Panc1 (cell line): Measurements from ENCODE around the gene JSRP1. TPM values are rescaled to one million over a fixed set of nuclear protein-coding genes. Genes with fewer than 3 reads are reported as not detected.

Source experiments
- ATAC-seq: fragments of 200-7000 bp; cut with Tn5 transposase; 2 replicates; pipeline ENCODE4 v1.9.1; 2020; ENCODE audit warnings: mild to moderate bottlenecking, moderate library complexity
- BruUV-seq: library from RNA; stranded (reverse); fragments of 400-500 nt; replicated peaks from 2 replicates; lab custom pipeline; 2021; lab: Mats Ljungman, UMichigan
- CTCF ChIA-PET: fragments of 300-600 bp; sonication (Branson Sonifier 250); formaldehyde crosslinking; loops from one replicate; lab custom pipeline; 2022; ENCODE audit warnings: antibody characterized with exemption; lab: Charles Lee
- POLR2A ChIA-PET: fragments of 300-600 bp; sonication (Branson Sonifier 250); formaldehyde crosslinking; loops from one replicate; lab custom pipeline; 2022; ENCODE audit warnings: antibody characterized with exemption; lab: Charles Lee
- DNase-seq: peaks from one replicate; pipeline ENCODE4 v3.0.0-alpha.2; 2010; ENCODE audit warnings: low read depth, low spot score
- H3K27ac ChIP-seq: 2 replicates; pipeline ENCODE4 v1.5.1; 2011; ENCODE audit warnings: mild to moderate bottlenecking, low read length, inconsistent platforms
- H3K27me3 ChIP-seq: fragments of 200-500 bp; sonication (Bioruptor generic); 2 replicates; pipeline ENCODE4 v1.6.0; 2014; ENCODE audit warnings: low read length, inconsistent platforms; ENCODE audit not compliant: control insufficient read depth, insufficient read depth
- H3K36me3 ChIP-seq: fragments of 200-500 bp; sonication (Bioruptor generic); 2 replicates; pipeline ENCODE4 v1.5.1; 2014; ENCODE audit warnings: inconsistent platforms, mild to moderate bottlenecking, low read length, moderate library complexity; ENCODE audit not compliant: control insufficient read depth, insufficient read depth
- H3K4me1 ChIP-seq: 2 replicates; pipeline ENCODE4 v1.5.1; 2011; ENCODE audit warnings: inconsistent platforms, mild to moderate bottlenecking, low read length, moderate library complexity; ENCODE audit not compliant: control insufficient read depth, insufficient read depth
- H3K4me3 ChIP-seq, 2 experiments: 2 replicates each; pipeline ENCODE4 v1.5.1; 2011 to 2012; ENCODE audit warnings: low read depth in 2 of 2, low read length in 2 of 2, mild to moderate bottlenecking in 2 of 2, inconsistent platforms in 1 of 2, moderate library complexity in 1 of 2
- H3K9me3 ChIP-seq: fragments of 200-500 bp; sonication (Bioruptor generic); 2 replicates; pipeline ENCODE4 v1.5.1; 2014; ENCODE audit warnings: low read depth, mild to moderate bottlenecking, inconsistent platforms, low read length, moderate library complexity; ENCODE audit not compliant: control insufficient read depth, insufficient read depth
- POLR2AphosphoS5 ChIP-seq: IDR thresholded peaks from 2 replicates; pipeline ENCODE4 v1.6.1; 2012; ENCODE audit warnings: mild to moderate bottlenecking, low read depth, low read length, moderate library complexity
- SIN3A ChIP-seq: IDR thresholded peaks from 2 replicates; pipeline ENCODE4 v1.6.1; 2012; ENCODE audit warnings: low read depth, mild to moderate bottlenecking, low read length, moderate library complexity, borderline replicate concordance; ENCODE audit not compliant: insufficient read depth
- TCF7L2 ChIP-seq: IDR thresholded peaks from 2 replicates; pipeline ENCODE4 v1.6.1; 2011; ENCODE audit warnings: mild to moderate bottlenecking, low read depth, low read length, inconsistent platforms
- in situ Hi-C: cut with HindIII; loops from 2 replicates; pipeline ENCODE4 v1.10.0; 2016; ENCODE audit warnings: low sequenced_read_pairs, low pct_unique_long_range_greater_than_20kb
- intact Hi-C: fragments of 100-400 bp; cut with micrococcal nuclease; formaldehyde crosslinking; loops from one replicate; pipeline ENCODE4 v1.10.0; 2022; ENCODE audit not compliant: unreplicated experiment
- total RNA-seq: library from RNA; stranded (reverse); gene quantifications from one replicate; pipeline ENCODE4 v1.2.1, GENCODE V29; 2021; ENCODE audit not compliant: unreplicated experiment
- TF ChIP-seq, protein P1 (sequence below): fragments of 450-650 bp; IDR thresholded peaks from 2 replicates; pipeline ENCODE4 v1.5.1; 2017; ENCODE audit warnings: mild to moderate bottlenecking
- TF ChIP-seq, protein P2 (sequence below), 2 experiments: IDR thresholded peaks; 2 replicates each; pipeline ENCODE4 v1.6.1; 2011 to 2012; ENCODE audit warnings: low read depth in 2 of 2, control low read depth in 1 of 2, low read length in 1 of 2, mild to moderate bottlenecking in 1 of 2, moderate library complexity in 1 of 2; ENCODE audit not compliant: insufficient read depth in 1 of 2

Gene JSRP1
- total RNA-seq, 1 experiment from 2014 or later: 0.51 TPM

DNA sequence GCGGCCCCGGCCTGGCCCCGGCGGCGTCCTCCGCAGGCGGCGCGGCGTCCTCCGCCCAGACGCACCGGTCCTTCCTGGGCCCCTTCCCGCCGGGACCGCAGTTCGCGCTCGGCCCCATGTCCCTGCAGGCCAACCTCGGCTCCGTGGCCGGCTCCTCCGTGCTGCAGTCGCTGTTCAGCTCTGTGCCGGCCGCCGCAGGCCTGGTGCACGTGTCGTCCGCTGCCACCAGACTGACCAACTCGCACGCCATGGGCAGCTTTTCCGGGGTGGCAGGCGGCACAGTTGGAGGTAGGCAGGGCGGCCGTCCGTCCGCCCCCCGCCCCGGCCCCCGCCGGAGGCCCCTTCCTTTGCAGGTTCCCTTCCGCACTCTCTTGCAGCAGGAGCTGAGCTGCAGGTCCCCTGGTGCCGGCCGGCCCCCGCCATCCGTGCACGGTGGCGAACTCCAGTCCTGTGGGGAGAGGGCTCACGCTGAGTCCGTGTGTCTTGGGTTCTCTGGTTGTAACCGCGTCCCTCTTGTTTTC lies 29.3 kb downstream of the JSRP1 start:
- no TSS peak for BruUV-seq
- Histone ChIP-seq H3K27me3 (no peaks in the 10 kb centered on the region), H3K36me3 (no peaks in the 10 kb centered on the region), H3K9me3 (no peaks in the 10 kb centered on the region), H3K27ac (no peak overlapping the region), H3K4me1 (no peaks in the 10 kb centered on the region), H3K4me3 (no peak overlapping the region)
- no peak for ATAC-seq
- in situ Hi-C loops (no loop called here), intact Hi-C loops (no loop called here)
- DNase-seq: no peak
- CTCF ChIA-PET: interaction anchor here (0.6 kb wide), 1 partner anchor 117 kb away, joined by 3 read pairs; no protein-coding TSS in a partner anchor
- POLR2A ChIA-PET: no interaction called here
- TF ChIP-seq, protein P1, sequence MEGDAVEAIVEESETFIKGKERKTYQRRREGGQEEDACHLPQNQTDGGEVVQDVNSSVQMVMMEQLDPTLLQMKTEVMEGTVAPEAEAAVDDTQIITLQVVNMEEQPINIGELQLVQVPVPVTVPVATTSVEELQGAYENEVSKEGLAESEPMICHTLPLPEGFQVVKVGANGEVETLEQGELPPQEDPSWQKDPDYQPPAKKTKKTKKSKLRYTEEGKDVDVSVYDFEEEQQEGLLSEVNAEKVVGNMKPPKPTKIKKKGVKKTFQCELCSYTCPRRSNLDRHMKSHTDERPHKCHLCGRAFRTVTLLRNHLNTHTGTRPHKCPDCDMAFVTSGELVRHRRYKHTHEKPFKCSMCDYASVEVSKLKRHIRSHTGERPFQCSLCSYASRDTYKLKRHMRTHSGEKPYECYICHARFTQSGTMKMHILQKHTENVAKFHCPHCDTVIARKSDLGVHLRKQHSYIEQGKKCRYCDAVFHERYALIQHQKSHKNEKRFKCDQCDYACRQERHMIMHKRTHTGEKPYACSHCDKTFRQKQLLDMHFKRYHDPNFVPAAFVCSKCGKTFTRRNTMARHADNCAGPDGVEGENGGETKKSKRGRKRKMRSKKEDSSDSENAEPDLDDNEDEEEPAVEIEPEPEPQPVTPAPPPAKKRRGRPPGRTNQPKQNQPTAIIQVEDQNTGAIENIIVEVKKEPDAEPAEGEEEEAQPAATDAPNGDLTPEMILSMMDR: no peak
- TF ChIP-seq, protein P2, sequence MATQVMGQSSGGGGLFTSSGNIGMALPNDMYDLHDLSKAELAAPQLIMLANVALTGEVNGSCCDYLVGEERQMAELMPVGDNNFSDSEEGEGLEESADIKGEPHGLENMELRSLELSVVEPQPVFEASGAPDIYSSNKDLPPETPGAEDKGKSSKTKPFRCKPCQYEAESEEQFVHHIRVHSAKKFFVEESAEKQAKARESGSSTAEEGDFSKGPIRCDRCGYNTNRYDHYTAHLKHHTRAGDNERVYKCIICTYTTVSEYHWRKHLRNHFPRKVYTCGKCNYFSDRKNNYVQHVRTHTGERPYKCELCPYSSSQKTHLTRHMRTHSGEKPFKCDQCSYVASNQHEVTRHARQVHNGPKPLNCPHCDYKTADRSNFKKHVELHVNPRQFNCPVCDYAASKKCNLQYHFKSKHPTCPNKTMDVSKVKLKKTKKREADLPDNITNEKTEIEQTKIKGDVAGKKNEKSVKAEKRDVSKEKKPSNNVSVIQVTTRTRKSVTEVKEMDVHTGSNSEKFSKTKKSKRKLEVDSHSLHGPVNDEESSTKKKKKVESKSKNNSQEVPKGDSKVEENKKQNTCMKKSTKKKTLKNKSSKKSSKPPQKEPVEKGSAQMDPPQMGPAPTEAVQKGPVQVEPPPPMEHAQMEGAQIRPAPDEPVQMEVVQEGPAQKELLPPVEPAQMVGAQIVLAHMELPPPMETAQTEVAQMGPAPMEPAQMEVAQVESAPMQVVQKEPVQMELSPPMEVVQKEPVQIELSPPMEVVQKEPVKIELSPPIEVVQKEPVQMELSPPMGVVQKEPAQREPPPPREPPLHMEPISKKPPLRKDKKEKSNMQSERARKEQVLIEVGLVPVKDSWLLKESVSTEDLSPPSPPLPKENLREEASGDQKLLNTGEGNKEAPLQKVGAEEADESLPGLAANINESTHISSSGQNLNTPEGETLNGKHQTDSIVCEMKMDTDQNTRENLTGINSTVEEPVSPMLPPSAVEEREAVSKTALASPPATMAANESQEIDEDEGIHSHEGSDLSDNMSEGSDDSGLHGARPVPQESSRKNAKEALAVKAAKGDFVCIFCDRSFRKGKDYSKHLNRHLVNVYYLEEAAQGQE (IDR thresholded peaks at IDR 0.05; ENCODE audit: insufficient read depth in 1 of 2, low read depth in 2 of 2, low read length in 1 of 2): no peak
- TF ChIP-seq SIN3A: no peak
- TF ChIP-seq POLR2AphosphoS5: no peak
- no peak for TF ChIP-seq TCF7L2

DNA sequence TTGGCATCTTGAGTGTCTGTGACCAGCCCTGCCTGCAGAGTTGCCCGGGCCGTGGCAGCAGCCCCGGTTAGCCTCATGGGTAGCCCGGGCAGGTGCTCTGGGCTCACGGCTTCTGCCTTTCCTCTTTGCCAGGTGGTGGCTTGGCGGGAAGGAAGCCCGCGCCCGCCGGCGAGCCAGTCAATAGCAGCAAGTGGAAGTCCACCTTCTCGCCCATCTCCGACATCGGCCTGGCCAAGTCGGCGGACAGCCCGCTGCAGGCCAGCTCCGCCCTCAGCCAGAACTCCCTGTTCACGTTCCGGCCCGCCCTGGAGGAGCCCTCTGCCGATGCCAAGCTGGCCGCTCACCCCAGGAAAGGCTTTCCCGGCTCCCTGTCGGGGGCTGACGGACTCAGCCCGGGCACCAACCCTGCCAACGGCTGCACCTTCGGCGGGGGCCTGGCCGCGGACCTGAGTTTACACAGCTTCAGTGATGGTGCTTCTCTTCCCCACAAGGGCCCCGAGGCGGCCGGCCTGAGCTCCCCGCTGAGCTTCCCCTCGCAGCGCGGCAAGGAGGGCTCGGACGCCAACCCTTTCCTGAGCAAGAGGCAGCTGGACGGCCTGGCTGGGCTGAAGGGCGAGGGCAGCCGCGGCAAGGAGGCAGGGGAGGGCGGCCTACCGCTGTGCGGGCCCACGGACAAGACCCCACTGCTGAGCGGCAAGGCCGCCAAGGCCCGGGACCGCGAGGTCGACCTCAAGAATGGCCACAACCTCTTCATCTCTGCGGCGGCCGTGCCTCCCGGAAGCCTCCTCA lies 30.0 kb downstream of the JSRP1 start:
- ChIA-PET POLR2A (no interaction called here), CTCF (no interaction called here)

More for the DNA sequence above, 30.0 kb downstream of the JSRP1 start:
- no peaks in the 10 kb centered on the region for H3K27me3 ChIP-seq
- no peaks in the 10 kb centered on the region for H3K36me3 ChIP-seq
- H3K4me3 ChIP-seq: no peak overlapping the region
- H3K4me1 ChIP-seq: 0 out of 2 replicates have a peak, but pooled peaks cover under 1% of the 10 kb centered on the region
- in situ Hi-C loops (no loop called here), intact Hi-C loops (no loop called here)
- no peaks in the 10 kb centered on the region for H3K9me3 ChIP-seq
- no peak for ATAC-seq
- no peak for DNase-seq
- no peak overlapping the region for H3K27ac ChIP-seq
- BruUV-seq: no TSS peak
- TF ChIP-seq TCF7L2 (no peak), POLR2AphosphoS5 (no peak), SIN3A (no peak)
- TF ChIP-seq, protein P2 (IDR thresholded peaks at IDR 0.05; ENCODE audit: insufficient read depth in 1 of 2, low read depth in 2 of 2, low read length in 1 of 2): no peak
- TF ChIP-seq, protein P1: no peak
